CD4-positive, alpha-beta T cell (primary cell): ENCODE data around the gene JAK3. TPM values are rescaled to one million over a fixed set of nuclear protein-coding genes. Genes with fewer than 3 reads are reported as not detected.
"Not testable (repeated sequence)": the region's sequence is repeated elsewhere in the genome, so short reads cannot be mapped to it uniquely, and the experiment has no call there.

Experiments
- ATAC-seq: fragments of 200-7000 bp; cut with Tn5 transposase; one replicate; pipeline ENCODE4 v1.10.0; 2022; ENCODE audit warnings: mild to moderate bottlenecking; ENCODE audit not compliant: poor library complexity
- CTCF ChIA-PET: fragments of 350-600 bp; sonication (Branson Sonifier 250); formaldehyde crosslinking; loops from one replicate; lab custom pipeline; 2021; ENCODE audit warnings: antibody characterized with exemption, inconsistent platforms; lab: Charles Lee
- POLR2A ChIA-PET: fragments of 350-600 bp; sonication (Branson Sonifier 250); formaldehyde crosslinking; loops from one replicate; lab custom pipeline; 2021; ENCODE audit warnings: antibody characterized with exemption, inconsistent platforms; lab: Charles Lee
- DNase-seq, 14 experiments: peaks; one replicate each; pipeline ENCODE4 v3.0.0-alpha.2; 2013 to 2020; ENCODE audit warnings: mixed read lengths in 2 of 14
- H3K27ac ChIP-seq, 2 donors: one replicate each; pipeline versions ENCODE4 v1.5.1 to v1.7.0; 2013; ENCODE audit warnings: low read length in 2 of 2, low read depth in 1 of 2, mild to moderate bottlenecking in 1 of 2
- H3K27me3 ChIP-seq, 2 experiments: 1 replicate in 1 of 2; 2 replicates in 1 of 2; pipeline versions ENCODE4 v1.6.1 to v1.7.0; 2013; ENCODE audit warnings: low read length in 2 of 2, control low read depth in 1 of 2, mild to moderate bottlenecking in 1 of 2, moderate library complexity in 1 of 2; ENCODE audit not compliant: insufficient read depth in 2 of 2, control insufficient read depth in 1 of 2
- H3K36me3 ChIP-seq: one replicate; pipeline ENCODE4 v1.6.1; 2013; ENCODE audit warnings: low read length, control low read depth; ENCODE audit not compliant: insufficient read depth
- H3K4me1 ChIP-seq: one replicate; pipeline ENCODE4 v1.6.1; 2013; ENCODE audit warnings: low read length, control low read depth; ENCODE audit not compliant: insufficient read depth
- H3K4me3 ChIP-seq: one replicate; pipeline ENCODE4 v1.5.1; 2013; ENCODE audit warnings: mild to moderate bottlenecking, low read length, moderate library complexity
- H3K9me3 ChIP-seq, 2 experiments: 1 replicate in 1 of 2; 2 replicates in 1 of 2; pipeline versions ENCODE4 v1.6.1 to v1.7.0; 2013; ENCODE audit warnings: low read length in 2 of 2, mild to moderate bottlenecking in 2 of 2, control low read depth in 1 of 2, moderate library complexity in 1 of 2; ENCODE audit not compliant: control insufficient read depth in 1 of 2, insufficient read depth in 1 of 2
- H3K27ac Mint-ChIP-seq: one replicate; pipeline ENCODE4 v1.8.0; 2020; ENCODE audit warnings: mixed read lengths
- H3K27me3 Mint-ChIP-seq: one replicate; pipeline ENCODE4 v1.8.0; 2021; ENCODE audit warnings: mixed read lengths
- H3K36me3 Mint-ChIP-seq: one replicate; pipeline ENCODE4 v1.8.0; 2021; ENCODE audit warnings: low read depth, mixed read lengths
- H3K4me1 Mint-ChIP-seq: one replicate; pipeline ENCODE4 v1.8.0; 2021; ENCODE audit warnings: low read depth, mixed read lengths
- H3K4me3 Mint-ChIP-seq: one replicate; pipeline ENCODE4 v1.8.0; 2020; ENCODE audit warnings: mild to moderate bottlenecking, mixed read lengths
- H3K9me3 Mint-ChIP-seq: one replicate; pipeline ENCODE4 v1.8.0; 2020; ENCODE audit warnings: mixed read lengths
- CTCF ChIP-seq: fragments of 200-600 bp; IDR thresholded peaks from one replicate; pipeline ENCODE4 v1.8.0; 2022; ENCODE audit warnings: antibody characterized with exemption, mild to moderate bottlenecking
- intact Hi-C, 2 experiments: fragments of 100-400 bp; cut with DNase I in 1 of 2; cut with micrococcal nuclease in 1 of 2; formaldehyde crosslinking; loops; one replicate each; pipeline versions ENCODE4 v1.15.1 to v1.9.0; 2023 to 2025; cut with DNase I, micrococcal nuclease
- total RNA-seq, 174 experiments: library from RNA in 2 of 174; stranded (reverse) in 2 of 174; gene quantifications; one replicate each; pipeline ENCODE4 v1.2.3 and lab custom pipeline; 2021 to 2026

JAK3 gene
- total RNA-seq, 2 experiments from 2014 or later: 120 to 121 TPM

DNA sequence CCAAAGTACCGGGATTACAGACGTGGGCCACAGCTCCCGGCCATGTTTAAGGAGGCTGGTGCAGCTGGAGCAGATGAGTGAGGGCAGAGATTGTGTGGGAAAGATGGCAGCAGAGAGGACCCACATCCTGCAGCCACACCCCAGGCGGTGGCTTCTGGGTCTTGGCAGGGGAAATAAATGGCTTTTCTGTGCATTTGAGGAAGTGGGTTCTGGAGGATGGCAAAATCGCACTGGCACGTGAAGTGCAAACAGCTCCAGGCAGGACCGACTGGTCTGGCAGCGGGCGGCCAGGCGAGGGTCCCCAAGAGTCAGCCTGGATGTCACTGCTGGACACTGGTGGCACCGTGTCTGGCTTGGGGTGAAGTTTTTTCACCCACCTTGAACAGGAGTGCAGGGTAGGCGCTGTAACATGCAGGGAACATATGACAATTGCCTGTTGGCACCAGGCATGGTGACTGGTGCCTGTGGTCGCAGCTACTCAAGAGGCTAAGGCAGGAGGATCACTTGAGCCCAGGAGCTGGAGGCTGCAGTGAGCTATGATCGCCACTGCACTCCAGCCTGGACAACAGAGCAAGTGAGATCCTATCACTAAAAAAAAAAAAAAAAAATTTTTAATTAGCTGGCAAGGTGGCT, 44.4 kb downstream of the JAK3 start:
- Histone ChIP-seq H3K27ac (peak overlapping the region in 1 of 2 donors; percentile 30), H3K27me3 (no peaks in the 10 kb centered on the region), H3K9me3 (no peaks in the 10 kb centered on the region), H3K36me3 (no peaks in the 10 kb centered on the region), H3K4me1 (peaks cover 43% of the 10 kb centered on the region), H3K4me3 (peak overlapping the region; percentile 14)
- H3K27ac Mint-ChIP-seq: peak overlapping the region; percentile 82
- no peaks in the 10 kb centered on the region for H3K27me3 Mint-ChIP-seq
- TF ChIP-seq CTCF: no peak
- no peaks in the 10 kb centered on the region for H3K9me3 Mint-ChIP-seq
- peak overlapping the region; percentile 83 for H3K4me3 Mint-ChIP-seq
- ATAC-seq (peak; percentile 92), DNase-seq (peak in 11 of 14 experiments; percentile 24 to 82 (median 43))
- no peaks in the 10 kb centered on the region for H3K36me3 Mint-ChIP-seq
- ChIA-PET CTCF (interaction anchor here (1.0 to 2.4 kb wide), 2 partner anchors 56 to 129 kb away, joined by 3 to 8 read pairs; partner anchors contain the start of genes CCDC124 and RPL18A), POLR2A (interaction anchor here (0.5 to 4.0 kb wide), 17 partner anchors 8 to 1683 kb away, joined by 3 to 60 read pairs (median 5); partner anchors contain the start of genes B3GNT3, CCDC124, FCHO1 and JAK3)
- peaks cover 56% of the 10 kb centered on the region for H3K4me1 Mint-ChIP-seq
- intact Hi-C loops: no loop called here

- ChIA-PET CTCF (interaction anchor here (0.7 to 0.9 kb wide), 2 partner anchors 11 to 19 kb away, joined by 3 to 6 read pairs; no protein-coding TSS in a partner anchor), POLR2A (interaction anchor here (0.6 to 4.0 kb wide), 15 partner anchors 7 to 130 kb away, joined by 3 to 60 read pairs (median 5); partner anchors contain the start of genes B3GNT3, CCDC124, FCHO1 and JAK3)
- Histone ChIP-seq H3K27ac (no peak overlapping the region), H3K9me3 (no peaks in the 10 kb centered on the region), H3K27me3 (no peaks in the 10 kb centered on the region), H3K4me3 (no peak overlapping the region), H3K4me1 (peaks cover 38% of the 10 kb centered on the region), H3K36me3 (no peaks in the 10 kb centered on the region)
- H3K9me3 Mint-ChIP-seq: no peaks in the 10 kb centered on the region
- peak overlapping the region; percentile 5 for H3K4me3 Mint-ChIP-seq
- ATAC-seq: no peak
- peaks cover 57% of the 10 kb centered on the region for H3K4me1 Mint-ChIP-seq
- intact Hi-C loops: no loop called here
- peak overlapping the region; percentile 46 for H3K27ac Mint-ChIP-seq
- TF ChIP-seq CTCF: no peak
- H3K27me3 Mint-ChIP-seq: no peaks in the 10 kb centered on the region
- no peaks in the 10 kb centered on the region for H3K36me3 Mint-ChIP-seq
- DNase-seq: no peak
Measured at GRCh38 chr19:17802137-17802858, 45.5 kb downstream of the JAK3 start.

DNA sequence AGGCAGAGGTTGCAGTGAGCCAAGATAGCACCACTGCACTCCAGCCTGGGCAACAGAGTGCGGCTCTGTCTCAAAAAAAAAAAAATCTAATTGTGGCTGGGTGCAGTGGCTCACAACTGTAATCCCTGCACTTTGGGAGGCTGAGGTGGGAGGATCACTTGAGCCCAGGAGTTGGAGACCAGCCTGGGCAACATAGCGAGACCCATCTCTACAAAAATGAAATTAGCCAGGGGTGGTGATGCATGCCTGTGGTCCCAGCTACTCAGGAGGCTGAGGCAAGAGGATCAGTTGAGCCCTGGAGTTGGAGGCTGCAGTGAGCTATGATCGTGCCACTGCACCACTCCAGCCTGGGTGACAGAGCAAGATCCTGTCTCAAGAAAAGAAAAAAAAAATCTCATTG, 49.2 kb downstream of the JAK3 start:
- peaks cover 55% of the 10 kb centered on the region for H3K4me1 ChIP-seq
- POLR2A ChIA-PET: interaction anchor here (0.6 kb wide), 1 partner anchor 1265 kb away, joined by 3 read pairs; no protein-coding TSS in a partner anchor
- H3K9me3 Mint-ChIP-seq, H3K36me3 ChIP-seq, H3K9me3 ChIP-seq, H3K36me3 Mint-ChIP-seq, H3K27ac Mint-ChIP-seq, CTCF ChIA-PET, H3K27me3 Mint-ChIP-seq, ATAC-seq, H3K27me3 ChIP-seq, DNase-seq, H3K4me3 Mint-ChIP-seq, H3K27ac ChIP-seq, H3K4me3 ChIP-seq, intact Hi-C loops: not testable (repeated sequence)
- peaks cover 65% of the 10 kb centered on the region for H3K4me1 Mint-ChIP-seq
